SK-MEL-5 (cell line): ENCODE measurements around the gene NEDD4L. TPM values are rescaled to one million over a fixed set of nuclear protein-coding genes. Genes with fewer than 3 reads are reported as not detected.

Experiments
- DNase-seq: peaks from one replicate; pipeline ENCODE4 v3.0.0-alpha.2; 2016; ENCODE audit warnings: low read depth, low spot score
- in situ Hi-C: cut with HindIII; loops from 2 replicates; pipeline ENCODE4 v1.10.0; 2016; ENCODE audit warnings: low sequenced_read_pairs, high pct_unique_total_duplicates, low pct_unique_long_range_greater_than_20kb
- total RNA-seq: library from RNA; depleted of rRNA; stranded (reverse); fragments of >200 nt; shearing (Covaris generic); gene quantifications from 2 replicates; pipeline ENCODE4 v1.2.3, GENCODE V29; 2014

NEDD4L gene
- total RNA-seq, 1 experiment from 2014 or later, result 215 TPM

- no peak for DNase-seq
- in situ Hi-C loops, result no loop called here
These were observed 81.2 kb downstream of the NEDD4L start for GRCh38 chr18:58125183-58125582.

GRCh38 chr18:58125756-58126155 lies 81.7 kb downstream of the NEDD4L start:
- in situ Hi-C loops, result no loop called here
- no peak for DNase-seq

GRCh38 chr18:58128381-58129374 lies 84.7 kb downstream of the NEDD4L start:
- DNase-seq, result no peak
- in situ Hi-C loops, result no loop called here

GRCh38 chr18:58132595-58133261 lies 88.7 kb downstream of the NEDD4L start:
- in situ Hi-C loops, result no loop called here
- no peak for DNase-seq

- DNase-seq, result peak; percentile 58
- in situ Hi-C loops, result no loop called here
These were observed 91.2 kb downstream of the NEDD4L start for GRCh38 chr18:58135183-58135641.

GRCh38 chr18:58135701-58136331 lies 91.8 kb downstream of the NEDD4L start:
- in situ Hi-C loops, result no loop called here
- peak; percentile 86 for DNase-seq

GRCh38 chr18:58136879-58137278 lies 92.9 kb downstream of the NEDD4L start:
- in situ Hi-C loops, result no loop called here
- no peak for DNase-seq

GRCh38 chr18:58139459-58140386 lies 95.7 kb downstream of the NEDD4L start:
- in situ Hi-C loops, result no loop called here
- DNase-seq, result no peak

- in situ Hi-C loops, result no loop called here
These were observed 96.6 kb downstream of the NEDD4L start for GRCh38 chr18:58140387-58141325.

GRCh38 chr18:58143386-58143785 lies 99.4 kb downstream of the NEDD4L start:
- in situ Hi-C loops, result no loop called here
- peak; percentile 83 for DNase-seq

More at GRCh38 chr18:58140387-58141325, 96.6 kb downstream of the NEDD4L start:
- peak; percentile 71 for DNase-seq

GRCh38 chr18:58144106-58144505 lies 100.1 kb downstream of the NEDD4L start:
- in situ Hi-C loops, result no loop called here
- DNase-seq, result no peak

GRCh38 chr18:58144671-58145285 lies 100.8 kb downstream of the NEDD4L start:
- DNase-seq, result no peak
- in situ Hi-C loops, result no loop called here

GRCh38 chr18:58146099-58146498 lies 102.1 kb downstream of the NEDD4L start:
- no peak for DNase-seq
- in situ Hi-C loops, result no loop called here

GRCh38 chr18:58148954-58149471 lies 105.0 kb downstream of the NEDD4L start:
- in situ Hi-C loops, result no loop called here

GRCh38 chr18:58150772-58151171 lies 106.7 kb downstream of the NEDD4L start:
- no peak for DNase-seq
- in situ Hi-C loops, result no loop called here

More at GRCh38 chr18:58148954-58149471, 105.0 kb downstream of the NEDD4L start:
- no peak for DNase-seq
